IPS-NIHi7 (cell line): ENCODE results near the gene NKX2-1.
"Not testable (repeated sequence)": the region's sequence is repeated elsewhere in the genome, so short reads cannot be mapped to it uniquely, and the experiment has no call there.

Experiments used
- DNase-seq: peaks from one replicate; pipeline ENCODE4 v3.0.0; 2012; ENCODE audit warnings: mixed read lengths; ENCODE audit errors: extremely low spot score

NKX2-1 gene

GRCh38 chr14:36505892-36506731 lies 13.9 kb downstream of the NKX2-1 start:
- no peak for DNase-seq

GRCh38 chr14:36505181-36505815 lies 14.7 kb downstream of the NKX2-1 start:
- DNase-seq, result no peak

GRCh38 chr14:36504771-36505175 lies 15.3 kb downstream of the NKX2-1 start:
- DNase-seq, result no peak

DNA sequence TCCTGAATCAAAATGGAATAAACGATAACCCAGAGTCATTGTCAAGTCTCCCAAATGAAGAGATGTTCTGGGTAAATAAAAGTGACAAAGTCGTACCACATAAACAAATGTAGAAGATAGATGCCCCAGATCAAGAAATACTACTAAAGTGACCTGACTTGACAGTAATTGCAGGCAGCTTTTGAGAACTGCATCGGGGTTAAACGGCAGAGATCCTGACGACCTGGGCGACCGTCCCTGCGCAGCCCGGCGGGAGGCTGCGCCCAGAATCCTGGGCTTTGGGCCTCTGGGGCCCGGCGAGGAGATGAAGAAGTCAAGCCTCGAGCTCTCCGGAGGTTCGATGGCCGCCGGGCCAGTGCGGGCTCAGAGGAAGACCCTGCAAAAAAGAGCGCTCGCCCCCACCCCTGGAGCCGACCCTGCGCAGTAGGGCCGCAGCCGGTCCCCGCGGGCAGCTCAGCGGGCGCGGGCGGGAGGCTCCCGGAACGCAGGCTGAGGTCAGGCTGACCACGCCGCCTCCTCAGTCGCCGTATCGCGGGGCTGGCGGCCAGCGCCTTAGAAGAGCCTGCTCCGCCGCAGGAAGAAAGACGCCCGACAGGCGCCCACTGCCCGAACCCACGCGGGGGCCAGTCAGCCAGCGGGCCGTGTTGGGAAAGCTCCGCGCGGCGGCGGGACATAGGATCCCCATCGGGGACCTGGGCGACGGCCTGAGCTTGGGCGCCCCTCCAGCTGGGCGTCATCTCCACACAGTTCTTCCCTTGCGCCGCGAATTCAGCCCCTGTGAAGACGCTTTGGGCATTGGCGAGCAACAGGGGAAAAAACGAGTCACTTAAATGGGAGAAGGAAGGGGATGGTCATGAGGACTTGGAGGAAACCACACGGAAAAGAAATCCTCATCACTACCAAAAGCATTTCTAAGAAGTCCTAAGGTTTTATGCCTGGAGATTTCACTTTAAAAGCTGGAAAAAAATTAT lies 16.0 kb downstream of the NKX2-1 start:
- no peak for DNase-seq

GRCh38 chr14:36502558-36503508 lies 17.2 kb downstream of the NKX2-1 start:
- DNase-seq, result no peak

- no peak for DNase-seq
Measured at GRCh38 chr14:36498938-36499337, 21.1 kb downstream of the NKX2-1 start.

GRCh38 chr14:36496346-36496745 lies 23.7 kb downstream of the NKX2-1 start:
- DNase-seq, result no peak

- no peak for DNase-seq
Measured at GRCh38 chr14:36495666-36496065, 24.4 kb downstream of the NKX2-1 start.

DNA sequence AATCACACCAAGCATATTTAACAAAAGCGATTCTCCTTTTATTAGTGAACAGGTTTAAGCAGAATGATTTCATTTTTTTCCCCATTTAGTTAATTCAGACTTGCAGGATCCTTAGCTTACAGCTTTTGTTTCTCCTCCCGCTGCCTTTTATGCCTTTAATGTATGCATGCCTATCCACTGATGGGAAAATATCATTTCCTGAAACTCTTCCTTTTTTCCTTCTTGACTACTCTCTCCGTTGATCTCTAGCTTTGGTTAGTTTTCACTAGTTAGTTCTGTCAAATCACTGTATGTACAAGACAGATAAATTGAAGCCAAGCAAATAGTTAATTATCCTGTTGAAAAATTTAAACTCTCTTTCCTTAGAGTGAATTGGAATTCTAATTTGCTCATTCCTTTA lies 26.3 kb downstream of the NKX2-1 start:
- no peak for DNase-seq

DNA sequence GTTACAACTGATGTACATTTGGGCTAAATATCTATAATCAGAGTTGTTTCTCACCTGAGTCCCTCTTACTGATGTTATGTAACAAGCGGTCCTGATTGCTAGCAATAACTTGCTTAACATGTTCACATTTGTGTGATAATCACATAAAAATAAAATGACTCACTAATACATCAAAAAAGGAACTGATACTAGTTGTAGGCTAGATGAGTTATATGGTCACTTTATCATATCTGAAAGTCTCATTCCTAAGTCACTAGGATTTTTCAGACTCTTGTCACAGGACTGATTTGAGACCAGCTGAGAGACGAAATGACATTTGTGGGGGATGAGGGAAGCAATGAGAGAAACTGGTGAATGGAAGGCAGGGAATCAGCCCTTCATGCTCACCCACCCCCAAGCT lies 34.3 kb downstream of the NKX2-1 start:
- DNase-seq, result no peak

- DNase-seq, result no peak
Measured at GRCh38 chr14:36479344-36479743, 40.7 kb downstream of the NKX2-1 start.

DNA sequence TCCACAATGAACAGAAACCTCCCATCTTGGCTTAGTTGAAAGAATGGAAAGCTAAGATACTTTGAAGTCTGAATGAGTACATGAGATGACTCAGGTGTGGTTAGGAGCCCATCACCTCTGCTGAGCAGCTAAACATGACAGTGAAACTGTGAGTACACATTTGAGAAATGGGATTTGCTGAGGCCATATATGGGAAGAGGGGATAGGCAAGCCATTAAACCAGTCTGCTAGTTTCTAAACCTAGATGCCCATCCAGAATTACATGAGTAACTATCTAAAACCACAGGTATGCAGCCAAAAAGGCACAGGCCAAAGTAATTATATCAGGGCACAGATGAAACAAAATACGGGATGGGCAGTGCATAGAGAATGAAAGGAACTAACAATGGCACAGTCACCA lies 41.2 kb downstream of the NKX2-1 start:
- no peak for DNase-seq

- no peak for DNase-seq
Measured at GRCh38 chr14:36477266-36477665, 42.8 kb downstream of the NKX2-1 start.

GRCh38 chr14:36476061-36476460 lies 44.0 kb downstream of the NKX2-1 start:
- not testable (repeated sequence) for DNase-seq

GRCh38 chr14:36474593-36474992 lies 45.4 kb downstream of the NKX2-1 start:
- DNase-seq, result no peak

GRCh38 chr14:36471431-36471830 lies 48.6 kb downstream of the NKX2-1 start:
- no peak for DNase-seq

DNA sequence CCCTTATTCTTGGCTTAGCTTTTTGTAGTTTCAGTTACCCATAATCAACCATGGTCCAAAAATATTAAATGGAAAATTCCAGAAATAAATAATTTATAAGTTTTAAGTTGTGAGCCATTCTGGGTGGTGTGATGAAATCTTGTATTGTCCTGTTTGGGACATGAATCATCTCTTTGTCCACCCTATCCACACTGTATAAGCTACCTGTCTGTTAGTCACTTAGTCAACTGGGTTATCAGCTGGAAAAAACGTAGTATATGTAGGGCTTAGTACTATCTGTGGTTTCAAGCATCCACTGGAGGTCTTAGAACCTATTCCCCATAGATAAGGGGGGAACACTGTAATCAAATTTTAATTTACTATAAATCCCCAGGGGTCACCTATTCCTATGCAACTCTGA lies 52.7 kb downstream of the NKX2-1 start:
- no peak for DNase-seq
